UCSD-AML1 (cell line): ENCODE results near the gene ASIC4.

Experiments
- DNase-seq: peaks from one replicate; lab custom pipeline; 2025; ENCODE audit not compliant: unreplicated experiment; lab: John Stamatoyannopoulos, UW

The ASIC4 gene

DNA sequence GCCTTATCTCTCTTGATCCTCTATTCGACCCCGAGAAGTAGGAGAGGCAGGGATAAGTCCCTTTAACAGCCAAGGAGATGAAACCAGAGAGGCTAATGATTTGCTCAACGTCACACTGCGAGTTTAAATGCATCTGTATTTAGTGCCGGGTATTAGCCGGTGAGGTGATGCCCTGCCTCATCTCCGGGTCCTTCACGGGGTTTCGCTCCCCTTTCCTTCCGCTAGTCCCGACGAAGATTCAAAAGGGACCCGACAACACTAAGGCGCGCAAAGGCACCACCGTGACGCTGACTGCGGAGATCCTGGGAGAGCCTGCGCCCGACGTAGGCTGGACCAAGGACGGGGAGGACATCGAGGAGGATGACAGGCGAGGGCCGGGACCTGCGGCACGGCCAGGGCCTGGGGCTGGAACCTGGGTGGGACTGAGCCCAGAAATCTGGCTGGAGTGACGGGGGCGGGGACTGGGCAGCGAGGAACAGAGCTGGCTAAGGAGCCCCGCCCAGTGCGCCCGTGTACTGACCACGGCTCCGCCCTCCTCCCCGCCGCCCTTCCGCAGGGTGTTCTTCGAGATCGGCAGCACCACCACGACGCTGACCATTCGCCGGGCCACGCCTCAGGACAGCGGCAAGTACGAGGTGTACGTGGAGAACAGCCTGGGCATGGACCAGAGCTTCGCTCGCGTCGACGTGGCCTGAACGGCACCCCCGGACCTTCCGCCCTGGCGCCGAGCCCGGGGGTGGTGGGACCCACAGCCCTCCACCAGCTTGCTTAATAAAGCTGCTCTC lies 16.6 kb upstream of the ASIC4 start:
- DNase-seq: peak; percentile 74

DNA sequence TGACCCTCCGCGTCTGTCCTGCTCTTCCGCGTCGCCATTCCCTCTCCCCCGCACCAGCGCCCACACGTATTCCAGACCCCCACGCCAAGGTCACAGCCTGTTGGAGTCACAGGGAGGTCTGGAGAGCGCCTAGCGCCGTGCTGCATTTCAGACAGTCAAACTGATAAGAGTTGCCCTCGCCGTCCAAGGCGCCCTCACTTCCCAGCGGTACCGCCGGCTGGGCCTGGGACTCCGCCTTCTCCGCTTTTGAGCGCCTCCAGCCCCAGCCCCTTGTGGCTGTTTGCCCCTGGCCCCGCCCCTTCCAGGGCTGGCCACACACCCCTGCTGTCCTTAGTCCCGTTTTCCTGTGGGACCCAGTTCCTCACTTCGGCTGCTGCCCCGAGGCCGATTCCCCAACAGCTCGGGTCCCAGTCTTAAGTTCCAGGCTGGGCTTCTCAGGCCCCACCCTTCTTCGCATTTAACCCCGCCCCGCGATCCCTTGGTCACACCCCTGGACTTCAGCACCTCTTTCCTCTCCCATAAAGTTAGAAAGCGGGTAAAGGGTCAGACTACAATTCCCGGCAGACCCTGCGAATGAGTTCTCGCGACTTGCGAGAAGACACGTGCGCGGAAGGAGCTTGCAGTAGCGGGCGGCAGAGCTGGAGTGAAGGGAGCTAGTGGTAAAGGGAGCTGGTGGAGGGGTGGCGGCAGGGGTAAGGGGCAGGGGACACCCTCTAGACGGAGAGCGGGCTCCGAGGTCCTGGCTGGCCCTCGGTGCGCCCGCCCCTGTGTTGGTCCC lies 15.8 kb upstream of the ASIC4 start, which contains the start of gene GMPPA:
Gene GMPPA, plus strand, starts transcription at position 612 of the 778 bp plus-strand sequence. CDS start 1,085 bp downstream, outside the sequence.
- peak; percentile 96 for DNase-seq

DNA sequence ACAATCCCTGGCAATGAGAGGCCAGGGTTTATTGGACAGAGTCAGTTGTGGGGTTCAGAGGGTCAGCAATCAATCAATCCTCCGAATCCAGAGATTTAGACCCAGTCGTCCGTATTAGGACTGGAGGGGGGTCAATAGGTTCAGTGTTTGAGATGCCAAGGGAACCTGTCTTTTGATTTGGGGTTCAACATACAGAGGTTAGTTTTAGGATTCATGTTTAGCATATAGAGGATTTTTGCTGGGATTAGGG lies 15.3 kb upstream of the ASIC4 start:
- no peak for DNase-seq

DNA sequence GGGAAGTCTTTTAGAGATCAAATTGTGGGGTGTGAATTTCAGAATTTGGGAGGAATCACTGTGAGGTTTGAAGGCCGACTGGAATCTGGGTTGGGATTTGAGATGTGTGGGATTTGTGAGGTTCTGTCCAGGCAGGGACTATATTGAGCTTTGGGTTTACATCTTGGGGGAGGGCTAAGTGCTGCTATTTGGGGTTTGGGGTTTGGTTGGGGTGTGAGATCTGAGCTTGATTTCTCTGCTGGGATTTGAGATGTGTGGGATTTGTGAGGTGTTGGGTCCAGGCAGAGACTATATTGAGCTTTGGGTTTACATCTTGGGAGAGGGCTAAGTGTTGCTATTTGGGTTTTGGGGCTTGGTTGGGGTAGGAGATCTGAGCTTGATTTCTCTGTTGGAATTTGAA lies 14.7 kb upstream of the ASIC4 start:
- no peak for DNase-seq

DNA sequence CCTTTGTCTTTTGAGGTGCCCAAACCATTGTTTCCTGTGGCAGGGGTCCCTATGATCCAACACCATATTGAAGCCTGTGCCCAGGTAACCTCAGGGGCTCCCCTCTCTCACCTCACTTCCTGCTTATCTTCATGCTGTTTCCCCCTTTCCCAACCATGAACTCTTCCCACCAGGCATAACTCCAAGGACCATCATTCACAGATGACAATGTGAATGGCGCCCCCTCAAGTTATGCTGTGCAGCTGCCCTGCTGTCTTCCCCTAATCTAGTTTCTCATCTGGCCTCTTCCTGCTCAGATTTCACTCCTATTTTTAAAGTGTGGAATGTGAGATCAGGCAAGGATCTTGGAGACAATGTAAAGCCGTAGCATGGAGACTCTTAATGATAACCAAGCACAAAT lies 14.1 kb upstream of the ASIC4 start:
- DNase-seq: no peak

DNA sequence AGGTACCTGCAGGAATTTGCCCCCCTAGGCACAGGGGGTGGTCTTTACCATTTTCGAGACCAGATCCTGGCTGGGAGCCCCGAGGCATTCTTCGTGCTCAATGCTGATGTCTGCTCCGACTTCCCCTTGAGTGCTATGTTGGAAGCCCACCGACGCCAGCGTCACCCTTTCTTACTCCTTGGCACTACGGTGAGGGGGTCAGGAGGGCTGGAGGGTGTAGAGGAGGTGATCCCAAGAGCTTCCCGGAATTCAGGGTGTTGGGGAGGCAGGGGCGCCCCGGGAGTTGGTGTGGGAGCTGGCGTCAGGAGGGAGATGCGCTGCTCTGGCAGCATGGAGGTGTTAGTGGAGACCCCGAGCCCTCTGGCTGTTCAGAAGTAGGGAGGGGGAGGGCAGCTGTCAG lies 12.4 kb upstream of the ASIC4 start:
- no peak for DNase-seq

DNA sequence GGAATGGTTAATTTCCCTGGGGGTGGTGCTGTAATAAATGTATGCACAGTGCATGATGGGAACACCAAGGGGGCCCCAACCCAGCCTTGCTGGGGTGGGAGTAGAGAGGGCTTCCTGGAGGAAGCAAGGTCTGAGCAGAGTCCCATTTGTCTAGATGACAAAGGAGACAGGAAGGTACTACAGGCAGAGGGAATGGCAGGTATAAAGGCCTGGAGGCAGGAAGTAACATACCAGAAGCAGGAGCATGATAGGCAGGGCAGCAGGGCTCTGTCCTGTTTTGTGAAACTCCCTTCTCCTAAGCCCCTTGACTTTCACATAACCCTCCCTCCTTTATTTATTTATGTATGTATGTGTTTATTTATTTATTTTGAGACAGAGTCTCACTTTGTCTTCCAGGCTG lies 11.7 kb upstream of the ASIC4 start:
- no peak for DNase-seq

DNA sequence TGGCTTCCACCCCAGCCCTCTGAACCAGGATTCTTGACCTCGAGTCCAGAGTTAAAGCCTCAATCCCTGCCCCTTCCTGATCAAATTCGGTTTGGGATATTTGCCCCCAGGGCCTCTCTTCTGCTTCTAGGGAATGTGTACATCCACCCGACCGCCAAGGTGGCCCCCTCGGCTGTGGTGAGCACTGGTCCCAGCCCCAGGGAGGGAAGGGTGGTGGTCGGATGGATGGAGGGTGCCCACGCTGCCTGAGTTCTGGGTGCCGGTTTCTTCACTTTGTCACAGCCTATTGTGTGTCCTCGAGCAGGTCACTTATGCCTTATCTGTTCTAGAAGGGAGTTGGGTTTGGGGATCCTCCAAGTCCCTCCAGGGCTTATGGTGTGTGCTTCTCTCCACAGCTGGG lies 8.7 kb upstream of the ASIC4 start:
- no peak for DNase-seq

DNA sequence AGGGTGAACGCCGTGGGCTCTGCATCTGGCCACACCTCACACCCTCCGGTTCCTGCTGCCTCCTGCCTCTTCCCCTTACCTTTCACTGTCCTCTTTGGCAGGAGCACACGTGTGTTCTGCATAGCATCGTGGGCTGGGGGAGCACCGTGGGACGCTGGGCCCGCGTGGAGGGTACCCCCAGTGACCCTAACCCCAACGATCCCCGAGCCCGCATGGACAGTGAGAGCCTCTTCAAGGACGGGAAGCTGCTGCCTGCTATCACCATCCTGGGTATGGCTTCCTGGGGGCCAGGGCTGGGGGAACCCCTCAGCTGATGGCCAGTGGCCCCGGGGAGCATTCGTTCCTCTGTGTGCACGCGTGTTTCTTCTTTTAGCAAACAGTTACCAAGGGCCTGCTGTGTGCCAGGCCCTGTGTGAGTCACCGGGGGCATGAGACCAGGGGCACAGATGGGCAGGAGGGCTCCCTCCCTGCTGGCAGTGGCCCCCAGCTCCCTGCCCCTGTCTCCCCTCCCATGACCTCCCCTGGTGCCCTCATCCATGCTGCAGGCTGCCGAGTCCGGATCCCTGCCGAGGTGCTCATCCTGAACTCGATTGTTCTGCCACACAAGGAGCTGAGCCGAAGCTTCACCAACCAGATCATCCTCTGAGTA lies 8.0 kb upstream of the ASIC4 start:
- no peak for DNase-seq

DNA sequence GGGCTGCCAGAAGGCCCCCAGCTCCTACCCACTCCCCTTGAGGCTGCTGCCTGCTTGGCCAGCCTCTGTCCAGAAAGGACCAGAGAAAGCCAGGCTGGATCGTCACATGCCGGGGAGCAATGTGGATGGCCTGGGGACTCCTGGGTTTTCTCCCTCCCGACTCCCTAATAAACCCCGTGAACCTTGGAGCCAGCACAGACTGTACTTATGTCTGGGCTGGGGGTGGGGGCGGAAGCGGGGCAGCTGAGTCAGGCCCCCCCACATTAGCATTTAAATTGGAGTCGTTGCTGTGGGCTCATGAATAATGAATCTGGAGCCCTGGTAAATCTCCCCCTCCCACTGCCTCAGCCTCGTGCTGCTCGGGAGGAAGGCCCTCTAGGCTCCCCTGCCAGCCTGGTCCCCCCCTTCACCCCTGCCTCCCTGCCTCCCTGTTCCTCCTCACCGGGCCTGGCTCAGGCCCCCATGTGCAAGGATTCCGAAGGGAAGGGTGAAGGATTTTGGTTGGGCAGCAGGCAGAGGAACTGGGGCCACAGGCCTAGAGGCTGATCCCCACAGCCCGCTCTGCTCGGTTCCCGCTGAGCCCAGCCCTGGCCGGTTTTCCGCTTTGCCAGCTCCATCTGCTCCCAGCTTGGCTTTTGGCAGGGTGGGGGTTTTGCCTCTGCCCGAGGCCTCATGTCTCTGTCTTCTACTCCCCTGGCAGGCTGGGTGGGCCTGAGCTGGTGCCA lies 7.3 kb upstream of the ASIC4 start:
- DNase-seq: no peak

DNA sequence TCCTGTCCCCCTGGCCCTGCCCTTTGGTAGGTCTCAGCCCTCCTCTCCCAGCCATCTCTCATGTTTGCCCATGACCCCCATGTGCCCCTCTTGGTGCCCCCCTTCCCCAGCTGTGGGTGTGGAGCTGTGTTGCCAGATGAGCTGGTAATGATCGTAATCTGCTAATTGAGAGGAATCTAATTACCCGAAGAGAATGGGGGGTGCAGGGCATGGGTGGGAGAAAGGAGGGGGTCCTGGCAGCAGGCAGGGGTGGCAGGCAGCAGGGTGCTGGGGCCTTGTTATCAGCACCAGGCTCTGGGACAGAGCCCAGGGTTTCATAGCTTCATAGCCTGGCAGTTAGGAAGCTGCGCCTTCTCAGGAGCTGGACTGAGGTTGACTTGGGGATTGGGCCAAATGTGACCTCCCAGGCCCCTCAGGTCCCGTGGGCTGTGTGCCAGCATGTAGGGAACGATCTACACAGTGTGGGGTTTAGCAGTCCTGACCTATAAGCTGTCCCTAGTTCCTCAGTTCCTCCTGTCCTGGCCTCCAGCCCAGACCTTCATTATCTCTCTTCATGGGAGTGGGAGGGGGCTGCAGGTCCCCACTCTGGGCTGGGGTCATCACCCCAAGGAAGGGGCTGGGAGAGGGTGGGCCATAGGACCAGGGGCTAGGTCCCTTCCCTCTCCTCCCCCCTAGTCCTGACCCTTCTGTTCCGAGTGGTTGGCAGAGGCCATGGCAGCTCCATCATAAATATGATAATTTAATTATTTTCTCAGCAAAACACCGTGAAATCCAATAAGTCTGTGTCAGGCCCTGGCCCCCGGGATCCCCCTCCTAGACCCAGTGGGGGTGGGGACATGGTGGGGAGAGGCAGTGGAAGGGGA lies 6.5 kb upstream of the ASIC4 start:
- no peak for DNase-seq

DNA sequence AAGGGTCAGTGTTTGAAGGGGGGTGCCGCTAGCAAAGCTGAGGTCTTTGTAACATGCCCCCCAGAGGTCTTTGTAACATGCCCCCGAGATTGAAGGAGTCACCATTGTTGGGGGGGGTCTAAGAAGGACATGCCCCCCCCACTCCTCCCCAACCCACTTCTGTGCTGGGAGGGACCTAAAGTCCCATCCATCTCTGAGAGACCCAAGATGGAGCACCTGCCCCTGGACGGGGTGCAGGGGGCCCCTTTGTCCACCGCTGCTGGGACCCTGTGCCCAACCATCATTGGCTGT lies 5.9 kb upstream of the ASIC4 start:
- no peak for DNase-seq

DNA sequence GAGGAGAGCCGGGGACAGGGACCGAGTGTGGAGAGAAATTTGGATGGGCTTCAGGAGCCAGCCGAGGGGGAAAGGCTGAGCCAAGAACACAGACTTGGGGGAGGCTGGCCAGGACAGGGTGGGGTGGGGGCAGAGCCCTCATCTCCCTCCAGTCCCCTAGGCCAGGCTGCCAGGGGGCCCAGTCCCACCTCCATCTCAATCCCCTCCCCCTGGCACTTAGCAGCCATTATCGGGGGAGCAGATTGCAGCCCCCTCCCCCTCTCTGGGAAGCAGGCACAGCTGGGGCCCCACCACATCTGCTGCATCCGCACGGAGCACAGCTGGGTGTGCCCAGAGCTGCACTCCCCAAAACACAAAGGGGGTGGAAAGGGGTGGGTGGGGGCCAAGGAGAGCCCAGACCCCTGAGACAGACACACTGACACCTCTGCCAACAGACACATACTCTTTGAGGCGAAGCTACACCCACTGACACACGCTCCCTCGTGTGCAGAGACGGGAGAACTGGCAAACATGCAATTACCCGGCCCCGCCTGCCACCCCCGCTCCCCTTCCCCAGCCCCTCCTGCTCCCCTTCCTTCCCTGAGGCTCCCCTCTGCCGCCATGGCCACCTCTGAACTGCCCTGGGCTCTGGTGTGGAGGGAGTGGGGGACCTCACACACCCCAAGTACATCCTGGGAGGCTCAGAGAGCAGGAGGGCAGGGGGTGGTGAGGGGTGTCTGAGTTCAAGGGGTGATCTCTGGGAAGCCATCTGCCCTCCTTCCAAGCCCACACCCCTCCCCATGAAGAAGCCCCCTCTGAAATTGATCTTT lies 5.1 kb upstream of the ASIC4 start:
- DNase-seq: no peak

DNA sequence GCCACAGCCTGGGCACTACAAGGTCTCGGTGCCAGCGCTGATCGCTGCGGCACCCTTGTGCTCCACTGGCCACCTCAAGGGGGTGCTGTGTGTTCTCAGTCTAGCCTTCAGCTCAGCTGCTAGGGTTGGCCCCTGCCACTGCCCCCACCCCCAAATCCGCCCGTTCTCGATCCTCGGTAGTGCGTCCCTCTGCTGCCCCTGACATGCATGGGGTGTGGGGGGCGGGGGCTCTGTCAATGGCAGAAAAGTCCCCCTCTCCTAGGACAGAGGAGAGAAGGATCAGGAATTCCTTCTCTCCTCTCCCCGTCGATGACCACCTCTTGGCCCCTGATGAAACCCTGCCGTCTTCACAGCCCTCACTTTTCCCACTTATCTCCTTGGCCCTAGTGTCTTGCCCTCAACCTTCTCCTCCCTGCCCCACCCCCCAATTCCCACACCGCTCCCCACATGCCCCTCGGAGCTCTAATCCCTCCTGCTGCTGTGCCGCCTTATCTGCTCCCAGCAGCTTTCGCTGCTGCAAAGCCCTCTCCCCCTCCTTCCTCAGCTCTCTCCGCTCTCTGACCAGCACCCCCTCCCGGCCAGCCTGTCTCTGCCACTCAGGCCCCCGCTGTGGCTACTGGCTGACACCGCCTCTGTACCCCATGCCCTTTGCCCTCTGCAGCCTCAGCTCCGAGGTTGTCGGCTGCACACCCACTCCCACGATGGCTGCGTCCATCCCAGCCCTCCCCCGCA lies 4.3 kb upstream of the ASIC4 start:
- DNase-seq: peak; percentile 76

DNA sequence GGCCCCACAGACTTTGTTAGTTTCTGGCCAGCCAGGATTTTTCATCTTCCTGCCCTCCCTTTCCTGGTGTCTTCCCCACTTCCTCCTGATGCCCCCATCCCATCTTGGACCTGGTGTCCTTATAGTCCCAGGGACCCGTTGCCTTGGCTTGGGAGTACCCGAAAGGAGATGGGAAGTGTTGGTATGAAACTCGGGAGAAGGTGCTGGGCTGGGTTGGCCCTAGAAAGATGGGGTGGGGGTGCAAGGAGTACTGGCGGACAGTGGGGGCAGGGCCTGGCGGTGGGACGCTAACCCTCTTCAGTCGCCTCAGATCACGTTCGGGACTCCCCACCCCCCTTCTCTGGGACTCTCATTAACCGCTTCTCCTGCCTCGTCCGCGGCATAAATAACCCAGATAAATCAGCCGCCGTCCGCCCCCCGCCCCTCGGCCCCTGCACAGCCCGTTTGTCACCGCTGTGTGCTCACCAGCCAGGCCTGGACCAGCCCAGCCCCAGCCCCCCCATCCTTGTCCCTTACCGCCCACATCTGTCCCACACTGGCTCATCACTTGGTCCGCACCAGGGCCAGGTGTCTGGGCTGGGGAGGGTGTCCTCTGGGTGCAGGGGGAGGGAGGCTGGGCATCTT lies 3.7 kb upstream of the ASIC4 start:
- DNase-seq: no peak

DNA sequence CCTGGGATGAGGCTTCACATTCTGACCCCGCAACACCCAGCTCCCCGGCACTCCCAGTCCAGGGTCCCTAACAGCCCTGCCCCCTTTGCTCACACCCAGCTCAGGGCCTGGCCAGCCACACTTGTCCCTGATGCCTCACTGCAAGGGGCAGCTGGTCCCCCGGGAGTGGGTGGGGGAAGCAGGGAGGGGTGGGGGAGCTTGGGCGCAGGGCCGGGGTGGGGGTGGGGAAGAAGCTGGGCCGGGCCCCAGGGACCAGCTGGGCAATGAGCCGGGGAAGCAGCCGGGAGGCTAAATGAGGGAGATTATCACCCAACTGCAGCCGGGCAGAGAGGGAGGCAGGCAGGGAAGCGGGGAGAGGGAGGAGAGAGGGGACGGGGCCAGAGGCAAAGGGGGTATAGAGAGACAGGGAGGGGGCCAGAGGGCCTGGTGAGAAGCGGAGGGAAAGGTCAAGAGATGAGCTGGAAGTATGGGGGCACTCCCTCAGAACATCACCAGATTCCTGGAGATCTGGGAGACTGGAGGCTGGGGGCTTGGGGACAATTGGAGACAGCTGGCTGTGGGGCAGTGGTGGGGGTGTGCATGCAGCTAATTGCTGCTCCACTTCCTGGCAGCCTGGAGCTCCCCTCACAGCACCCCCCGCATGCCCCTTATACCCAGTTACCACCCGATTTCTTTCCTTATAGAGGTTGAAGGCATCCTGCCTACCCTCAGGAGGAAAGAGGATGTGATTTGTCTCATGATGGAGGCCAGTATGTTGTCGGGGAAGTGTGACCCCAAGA lies 2.5 kb upstream of the ASIC4 start:
- DNase-seq: no peak

DNA sequence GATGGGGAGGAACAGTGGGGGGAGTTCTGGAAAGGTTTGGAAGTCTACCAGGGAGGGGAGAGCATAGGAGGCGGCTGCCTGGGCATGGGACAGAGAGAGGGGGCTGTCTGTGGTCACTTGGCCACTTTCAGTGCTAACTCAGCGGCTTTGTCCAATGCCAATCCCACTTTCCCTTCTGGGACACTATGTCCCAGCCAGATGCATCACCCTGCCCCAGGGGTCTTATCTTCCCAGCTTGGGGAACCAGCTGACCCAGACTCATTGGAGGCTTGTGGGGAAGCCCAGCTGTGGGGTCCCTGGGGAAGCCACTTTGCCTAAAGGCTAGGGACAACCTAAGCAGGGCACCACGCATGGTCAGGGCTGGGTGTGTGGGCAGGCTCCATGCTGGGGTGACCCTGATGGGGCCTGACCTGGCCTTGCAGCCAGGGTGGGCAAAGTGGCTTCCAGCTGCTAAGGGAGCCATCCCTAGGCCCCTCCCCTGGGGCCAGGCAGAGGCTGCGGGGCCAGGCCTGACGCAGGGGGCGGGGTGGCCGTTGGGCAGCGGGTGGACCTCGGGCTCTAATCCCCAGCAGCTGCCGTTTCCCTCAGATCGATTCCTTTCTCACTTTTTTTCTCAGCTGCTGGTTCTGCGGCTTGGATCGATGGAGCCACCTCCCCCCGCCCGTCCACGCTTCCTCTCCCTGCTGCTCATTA lies 1.6 kb upstream of the ASIC4 start:
- no peak for DNase-seq

DNA sequence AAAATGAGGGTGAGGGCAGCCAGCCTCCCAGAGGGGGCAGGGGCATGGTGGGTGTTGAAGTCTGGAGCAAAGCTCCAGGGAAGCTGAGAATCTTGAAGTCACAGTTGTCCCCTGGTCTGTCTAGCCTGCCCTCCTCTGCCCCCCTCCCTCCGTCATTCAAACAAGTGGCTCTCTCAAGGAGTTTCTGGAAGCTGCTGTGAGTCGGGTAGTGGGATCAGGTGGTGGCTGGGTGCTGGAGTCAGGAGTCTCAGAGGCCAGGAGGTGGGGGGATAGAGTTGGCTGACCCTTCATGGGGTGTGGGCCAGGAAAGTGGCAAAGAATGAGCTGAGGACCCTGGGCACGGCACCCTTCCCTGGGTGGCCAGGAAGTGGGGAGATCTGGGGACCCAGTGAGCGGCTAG lies 495 bp upstream of the ASIC4 start:
- DNase-seq: no peak
